SH-SY5Y (cell line): Measurements from ENCODE around the gene FAM13A.

Source experiments
- GATA2 ChIP-seq: IDR thresholded peaks from 2 replicates; pipeline ENCODE4 v1.6.1; 2011; ENCODE audit warnings: mild to moderate bottlenecking, low read depth, low read length
- GATA3 ChIP-seq: IDR thresholded peaks from 2 replicates; pipeline ENCODE4 v1.6.1; 2011; ENCODE audit warnings: low read depth, mild to moderate bottlenecking, low read length, moderate library complexity

DNA sequence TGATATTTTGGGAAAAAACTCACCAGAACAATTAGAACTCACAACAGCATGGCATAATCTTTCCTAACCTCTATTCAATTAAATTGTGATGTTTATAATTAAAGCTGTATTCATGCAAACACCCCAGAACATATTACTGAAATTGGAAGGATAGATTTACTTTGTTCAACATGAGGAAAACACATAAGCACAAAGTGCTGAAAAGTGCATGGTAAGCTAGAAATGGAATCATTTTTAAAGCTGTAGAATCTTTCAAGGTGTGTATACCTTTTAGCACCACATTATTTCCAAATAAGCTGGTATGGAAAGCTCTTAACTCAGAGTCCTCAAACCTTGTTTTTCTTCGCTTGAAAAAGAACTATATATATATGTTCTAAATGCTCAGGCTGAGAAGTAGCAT is 268.6 kb downstream of the FAM13A start:
- TF ChIP-seq GATA2: no peak
- TF ChIP-seq GATA3: no peak
